Measurements from ENCODE around the gene GRIP2. TPM values are rescaled to one million over a fixed set of nuclear protein-coding genes. Genes with fewer than 3 reads are reported as not detected.

Gene GRIP2
- total RNA-seq, 1 donor from 2014 or later, result 37.0 TPM

GRCh38 chr3:14463330-14464140 is 76.6 kb downstream of the GRIP2 start:
- DNase-seq, result peak; percentile 38
- intact Hi-C loops (cut with micrococcal nuclease), result no loop called here
- no peak for ATAC-seq

GRCh38 chr3:14462738-14463137 is 77.4 kb downstream of the GRIP2 start:
- no peak for ATAC-seq

GRCh38 chr3:14461748-14462324 is 78.3 kb downstream of the GRIP2 start:
- peak; percentile 72 for DNase-seq
- intact Hi-C loops (cut with micrococcal nuclease), result no loop called here
- peak; percentile 71 for ATAC-seq

More at GRCh38 chr3:14462738-14463137, 77.4 kb downstream of the GRIP2 start:
- intact Hi-C loops (cut with micrococcal nuclease), result no loop called here
- no peak for DNase-seq

GRCh38 chr3:14461006-14461747 is 79.0 kb downstream of the GRIP2 start:
- no peak for DNase-seq
- no peak for ATAC-seq
- intact Hi-C loops (cut with micrococcal nuclease), result no loop called here

GRCh38 chr3:14460342-14461005 is 79.7 kb downstream of the GRIP2 start:
- intact Hi-C loops (cut with micrococcal nuclease), result no loop called here
- DNase-seq, result peak; percentile 85
- ATAC-seq, result peak; percentile 90

GRCh38 chr3:14459787-14460186 is 80.4 kb downstream of the GRIP2 start:
- intact Hi-C loops (cut with micrococcal nuclease), result no loop called here
- ATAC-seq (no peak), DNase-seq (no peak)

- no peak for DNase-seq
- intact Hi-C loops (cut with micrococcal nuclease), result no loop called here
Observed at GRCh38 chr3:14459384-14459783, 80.8 kb downstream of the GRIP2 start.

GRCh38 chr3:14458434-14459275 is 81.5 kb downstream of the GRIP2 start:
- no peak for DNase-seq
- ATAC-seq, result no peak
- intact Hi-C loops (cut with micrococcal nuclease), result no loop called here

More at GRCh38 chr3:14459384-14459783, 80.8 kb downstream of the GRIP2 start:
- ATAC-seq, result no peak

GRCh38 chr3:14457999-14458398 is 82.1 kb downstream of the GRIP2 start:
- intact Hi-C loops (cut with micrococcal nuclease), result no loop called here
- DNase-seq (no peak), ATAC-seq (no peak)

- intact Hi-C loops (cut with micrococcal nuclease), result no loop called here
- DNase-seq (no peak), ATAC-seq (no peak)
Observed at GRCh38 chr3:14457481-14457880, 82.7 kb downstream of the GRIP2 start.

- intact Hi-C loops (cut with micrococcal nuclease), result no loop called here
- no peak for ATAC-seq
- DNase-seq, result no peak
Observed at GRCh38 chr3:14456794-14457193, 83.3 kb downstream of the GRIP2 start.

GRCh38 chr3:14455571-14456317 is 84.4 kb downstream of the GRIP2 start:
- intact Hi-C loops (cut with micrococcal nuclease), result no loop called here
- DNase-seq (no peak), ATAC-seq (no peak)

GRCh38 chr3:14454639-14455310 is 85.4 kb downstream of the GRIP2 start:
- intact Hi-C loops (cut with micrococcal nuclease), result no loop called here
- ATAC-seq, result no peak

GRCh38 chr3:14453876-14454638 is 86.1 kb downstream of the GRIP2 start:
- no peak for ATAC-seq
- intact Hi-C loops (cut with micrococcal nuclease), result no loop called here

More at GRCh38 chr3:14454639-14455310, 85.4 kb downstream of the GRIP2 start:
- DNase-seq, result no peak

GRCh38 chr3:14452740-14453710 is 87.1 kb downstream of the GRIP2 start:
- intact Hi-C loops (cut with micrococcal nuclease), result no loop called here
- DNase-seq (peak; percentile 90), ATAC-seq (peak; percentile 92)

More at GRCh38 chr3:14453876-14454638, 86.1 kb downstream of the GRIP2 start:
- DNase-seq, result peak; percentile 13
